MM.1S (cell line): Measurements from ENCODE around the gene ADGRE1.

Source experiments
- DNase-seq: peaks from one replicate; pipeline ENCODE4 v3.0.0-alpha.2; 2015
- H2AFZ ChIP-seq: fragments of 300-600 bp; sonication (generic); 2 replicates; pipeline ENCODE4 v1.6.0; 2016; ENCODE audit warnings: antibody characterized with exemption, low read length
- H3F3A ChIP-seq: fragments of 300-600 bp; sonication (generic); 2 replicates; pipeline ENCODE4 v1.6.1; 2016; ENCODE audit warnings: mild to moderate bottlenecking, antibody characterized with exemption, low read length, moderate library complexity, mixed read lengths; ENCODE audit not compliant: insufficient read depth
- H3K27ac ChIP-seq: fragments of 300-600 bp; sonication (generic); 2 replicates; pipeline ENCODE4 v1.5.1; 2016; ENCODE audit warnings: mild to moderate bottlenecking, low read length
- H3K27me3 ChIP-seq: fragments of 300-600 bp; sonication (generic); replicated peaks from 2 replicates; pipeline ENCODE4 v1.6.0; 2016; ENCODE audit warnings: low read length; ENCODE audit not compliant: insufficient read depth
- H3K36me3 ChIP-seq: fragments of 300-600 bp; sonication (generic); replicated peaks from 2 replicates; pipeline ENCODE4 v1.6.1; 2016; ENCODE audit warnings: mild to moderate bottlenecking, low read length, mixed read lengths; ENCODE audit not compliant: insufficient read depth
- H3K4me1 ChIP-seq: fragments of 300-600 bp; sonication (generic); 2 replicates; pipeline ENCODE4 v1.6.1; 2016; ENCODE audit warnings: low read length, mixed read lengths
- H3K4me2 ChIP-seq: fragments of 300-600 bp; sonication (generic); 2 replicates; pipeline ENCODE4 v1.6.0; 2016; ENCODE audit warnings: low read depth, low read length
- H3K4me3 ChIP-seq: fragments of 300-600 bp; sonication (generic); 2 replicates; pipeline ENCODE4 v1.5.1; 2016; ENCODE audit warnings: low read length, mixed read lengths
- H3K79me2 ChIP-seq: fragments of 300-600 bp; sonication (generic); 2 replicates; pipeline ENCODE4 v1.6.1; 2016; ENCODE audit warnings: mixed run types, low read length, mixed read lengths
- H3K9ac ChIP-seq: fragments of 300-600 bp; sonication (generic); 2 replicates; pipeline ENCODE4 v1.6.1; 2016; ENCODE audit warnings: low read length, mixed read lengths
- H3K9me2 ChIP-seq: fragments of 300-600 bp; sonication (generic); replicated peaks from 2 replicates; pipeline ENCODE4 v1.6.1; 2016; ENCODE audit warnings: mild to moderate bottlenecking, low read length, mixed read lengths; ENCODE audit not compliant: insufficient read depth
- H3K9me3 ChIP-seq: fragments of 300-600 bp; sonication (generic); replicated peaks from 2 replicates; pipeline ENCODE4 v1.6.1; 2016; ENCODE audit warnings: mild to moderate bottlenecking, low read length, mixed read lengths; ENCODE audit not compliant: insufficient read depth
- H4K20me1 ChIP-seq: fragments of 300-600 bp; sonication (generic); 2 replicates; pipeline ENCODE4 v1.6.1; 2016; ENCODE audit warnings: mild to moderate bottlenecking, low read length, moderate library complexity, mixed read lengths; ENCODE audit not compliant: insufficient read depth
- CTCF ChIP-seq: fragments of 300-600 bp; sonication (generic); IDR thresholded peaks from 2 replicates; pipeline ENCODE4 v1.5.1; 2016; ENCODE audit warnings: antibody characterized with exemption, low read length, mixed read lengths
- EZH2 ChIP-seq: fragments of 300-600 bp; sonication (generic); optimal IDR thresholded peaks from 2 replicates; pipeline ENCODE3; 2017; ENCODE audit warnings: low read depth, mild to moderate bottlenecking, antibody characterized with exemption, low read length, mixed read lengths
- EZH2phosphoT487 ChIP-seq: fragments of 300-600 bp; sonication (generic); IDR thresholded peaks from 2 replicates; pipeline ENCODE4 v1.6.1; 2018; ENCODE audit warnings: antibody characterized with exemption, low read length

The ADGRE1 gene

GRCh38 chr19:6877766-6878165, 9.6 kb upstream of the ADGRE1 start:
- Histone ChIP-seq H4K20me1 (no peaks in the 10 kb centered on the region), H3K27me3 (peaks cover 72% of the 10 kb centered on the region), H3K4me3 (no peak overlapping the region), H3K79me2 (no peaks in the 10 kb centered on the region), H3K9me2 (no peaks in the 10 kb centered on the region), H3K9ac (no peak overlapping the region), H2AFZ (no peak overlapping the region), H3K4me1 (no peaks in the 10 kb centered on the region), H3K4me2 (no peak overlapping the region), H3K9me3 (0 out of 2 replicates have a peak, but pooled peaks cover 5% of the 10 kb centered on the region), H3F3A (no peaks in the 10 kb centered on the region), H3K27ac (no peak overlapping the region), H3K36me3 (no peaks in the 10 kb centered on the region)
- TF ChIP-seq EZH2: no peak
- no peak for TF ChIP-seq CTCF
- TF ChIP-seq EZH2phosphoT487: no peak
- no peak for DNase-seq

GRCh38 chr19:6886277-6886897, 992 bp upstream of the ADGRE1 start:
- Histone ChIP-seq H3K36me3 (no peaks in the 10 kb centered on the region), H3K4me1 (no peaks in the 10 kb centered on the region), H3K9me3 (no peaks in the 10 kb centered on the region), H3F3A (no peaks in the 10 kb centered on the region), H3K9ac (no peak overlapping the region), H4K20me1 (no peaks in the 10 kb centered on the region), H3K27ac (no peak overlapping the region), H3K9me2 (no peaks in the 10 kb centered on the region), H3K4me3 (no peak overlapping the region), H2AFZ (no peak overlapping the region), H3K4me2 (no peak overlapping the region), H3K27me3 (peaks cover 69% of the 10 kb centered on the region), H3K79me2 (no peaks in the 10 kb centered on the region)
- DNase-seq: no peak
- TF ChIP-seq EZH2 (no peak), EZH2phosphoT487 (no peak), CTCF (no peak)

GRCh38 chr19:6888967-6889366, 1.6 kb downstream of the ADGRE1 start:
- Histone ChIP-seq H3K79me2 (no peaks in the 10 kb centered on the region), H3F3A (no peaks in the 10 kb centered on the region), H3K27ac (no peak overlapping the region), H3K4me3 (no peak overlapping the region), H2AFZ (no peak overlapping the region), H3K9me3 (no peaks in the 10 kb centered on the region), H3K9me2 (no peaks in the 10 kb centered on the region), H3K27me3 (peaks cover 76% of the 10 kb centered on the region), H3K36me3 (no peaks in the 10 kb centered on the region), H3K4me1 (no peaks in the 10 kb centered on the region), H3K4me2 (no peak overlapping the region), H4K20me1 (no peaks in the 10 kb centered on the region), H3K9ac (no peak overlapping the region)
- TF ChIP-seq EZH2phosphoT487 (no peak), EZH2 (no peak), CTCF (no peak)
- no peak for DNase-seq
